Common myeloid progenitor, CD34-positive (primary cell): Measurements from ENCODE around the gene EPAS1.

ENCODE experiments used
- CTCF ChIA-PET: fragments of 350-600 bp; sonication (Branson Sonifier 250); formaldehyde crosslinking; loops from one replicate; lab custom pipeline; 2021; ENCODE audit warnings: antibody characterized with exemption; lab: Charles Lee
- POLR2A ChIA-PET: fragments of 350-600 bp; sonication (Branson Sonifier 250); formaldehyde crosslinking; loops from one replicate; lab custom pipeline; 2021; ENCODE audit warnings: antibody characterized with exemption; lab: Charles Lee
- DNase-seq, 3 donors: peaks; one replicate each; pipeline versions ENCODE4 v3.0.0 to v3.0.0-alpha.2; 2013
- H3K27ac ChIP-seq, 2 experiments: 1 replicate in 1 of 2; 2 replicates in 1 of 2; pipeline ENCODE4 v1.7.0; 2013; ENCODE audit warnings: inconsistent platforms in 2 of 2, low read length in 2 of 2, mild to moderate bottlenecking in 2 of 2, low read depth in 1 of 2, moderate library complexity in 1 of 2; ENCODE audit not compliant: severe bottlenecking in 2 of 2, insufficient read depth in 1 of 2, poor library complexity in 1 of 2
- H3K27me3 ChIP-seq, 5 experiments: replicated peaks in 2 of 5; 1 replicate in 3 of 5; 2 replicates in 2 of 5; pipeline versions ENCODE4 v1.6.1 to v1.7.0; 2013; ENCODE audit warnings: low read length in 4 of 5, mild to moderate bottlenecking in 2 of 5, moderate library complexity in 2 of 5, inconsistent platforms in 1 of 5; ENCODE audit not compliant: insufficient read depth in 5 of 5, control insufficient read depth in 4 of 5
- H3K36me3 ChIP-seq, 4 experiments: 1 replicate in 2 of 4; 2 replicates in 2 of 4; pipeline versions ENCODE4 v1.6.1 to v1.7.0; 2013; ENCODE audit warnings: low read length in 3 of 4, control low read depth in 1 of 4, mild to moderate bottlenecking in 1 of 4; ENCODE audit not compliant: control insufficient read depth in 4 of 4, insufficient read depth in 4 of 4
- H3K4me1 ChIP-seq, 4 experiments: 1 replicate in 3 of 4; 2 replicates in 1 of 4; pipeline versions ENCODE4 v1.6.1 to v1.7.1; 2013; ENCODE audit warnings: low read length in 3 of 4, mild to moderate bottlenecking in 3 of 4, control low read depth in 1 of 4, inconsistent platforms in 1 of 4, moderate library complexity in 1 of 4; ENCODE audit not compliant: control insufficient read depth in 4 of 4, insufficient read depth in 4 of 4; ENCODE audit errors: control extremely low read depth in 1 of 4
- H3K4me3 ChIP-seq, 7 experiments: 1 replicate in 4 of 7; 2 replicates in 3 of 7; pipeline versions ENCODE4 v1.5.1 to v1.7.0; 2013; ENCODE audit warnings: mild to moderate bottlenecking in 7 of 7, low read length in 6 of 7, moderate library complexity in 6 of 7, inconsistent platforms in 2 of 7, low read depth in 2 of 7, control low read depth in 1 of 7; ENCODE audit not compliant: insufficient read depth in 4 of 7, control insufficient read depth in 1 of 7; ENCODE audit errors: extremely low read depth in 1 of 7
- H3K9me3 ChIP-seq, 5 experiments: 1 replicate in 4 of 5; 2 replicates in 1 of 5; pipeline versions ENCODE4 v1.6.1 to v1.7.1; 2013; ENCODE audit warnings: low read length in 4 of 5, mild to moderate bottlenecking in 2 of 5, inconsistent platforms in 1 of 5, low read depth in 1 of 5, moderate library complexity in 1 of 5; ENCODE audit not compliant: control insufficient read depth in 4 of 5, insufficient read depth in 2 of 5; ENCODE audit errors: control extremely low read depth in 1 of 5
- WGBS: methylation state at CpG from one replicate; pipeline ENCODE4 v1.1.5; 2013; ENCODE audit not compliant: insufficient coverage; 5-methylcytosine and 5-hydroxymethylcytosine counted together

EPAS1 gene

DNA sequence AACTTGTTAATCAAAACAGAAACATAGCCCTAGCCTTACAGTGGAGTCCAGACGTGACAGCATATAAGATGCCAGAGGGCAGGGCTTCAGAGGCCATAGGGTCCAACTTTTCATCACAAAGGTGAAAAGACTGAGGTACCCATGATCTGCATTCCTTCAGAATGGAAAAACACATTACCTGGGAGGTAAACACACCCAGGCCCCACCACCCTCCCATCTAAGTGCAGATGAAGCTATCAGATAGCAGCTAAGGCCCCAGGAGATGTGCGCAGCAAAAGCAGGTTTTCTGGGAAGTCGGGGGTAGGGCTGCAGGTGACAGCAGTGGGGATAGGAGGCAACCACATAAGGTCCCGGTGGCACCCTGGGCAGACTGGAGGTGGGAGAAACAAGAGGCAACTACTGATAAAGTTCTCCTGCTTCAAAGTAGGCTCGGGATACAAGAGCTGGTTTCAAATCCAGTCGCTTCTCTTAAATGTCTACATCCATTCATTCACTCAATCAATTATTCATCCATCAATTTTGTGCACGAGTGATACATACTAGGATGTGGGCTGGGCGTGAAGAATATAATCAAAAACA is 107.1 kb downstream of the EPAS1 start:
- 100% methylated on average over 7 of the region's 8 CpGs for WGBS
- Histone ChIP-seq H3K27me3 (no peaks in the 10 kb centered on the region), H3K4me3 (no peak overlapping the region), H3K27ac (no peak overlapping the region), H3K36me3 (no peaks in the 10 kb centered on the region), H3K9me3 (no peaks in the 10 kb centered on the region), H3K4me1 (no peaks in the 10 kb centered on the region)
- ChIA-PET CTCF (interaction anchor here (1.4 kb wide), 1 partner anchor 39 kb away, joined by 3 read pairs; no protein-coding TSS in a partner anchor), POLR2A (no interaction called here)
- DNase-seq: no peak

DNA sequence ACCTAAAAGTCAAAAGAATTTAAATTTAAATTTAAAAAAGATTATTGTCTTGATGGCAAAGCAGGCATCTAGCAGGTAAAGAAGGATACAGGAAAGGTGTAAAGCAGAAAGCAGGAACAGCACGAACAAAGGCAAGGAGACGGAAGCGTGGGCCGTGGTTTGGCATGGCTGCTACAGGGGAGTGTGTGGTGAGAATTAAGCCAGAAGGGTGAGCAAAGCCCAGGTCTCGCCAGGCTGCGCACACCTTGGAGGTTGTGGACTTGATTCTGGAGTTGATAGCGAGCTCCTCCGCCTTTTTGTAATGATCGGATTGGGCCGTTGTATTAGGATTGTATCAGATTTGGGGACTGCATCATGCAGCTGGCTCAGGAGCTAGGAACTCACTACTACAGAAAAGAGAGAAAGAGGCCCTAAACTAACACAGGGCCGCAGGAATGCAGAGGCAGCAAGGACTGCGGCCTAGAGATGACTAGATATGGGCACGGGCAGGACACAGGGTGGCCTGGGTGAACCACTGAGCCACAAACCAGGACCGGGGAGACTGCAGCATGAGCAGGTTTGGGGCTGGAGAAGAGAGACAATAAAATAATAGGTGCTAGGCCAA is 110.7 kb downstream of the EPAS1 start:
- no peak for DNase-seq
- POLR2A ChIA-PET: no interaction called here
- no peaks in the 10 kb centered on the region for H3K27me3 ChIP-seq
- no peak overlapping the region for H3K27ac ChIP-seq
- no peak overlapping the region for H3K4me3 ChIP-seq
- no peaks in the 10 kb centered on the region for H3K36me3 ChIP-seq
- WGBS: 91% methylated on average over 9 of the region's 14 CpGs
- CTCF ChIA-PET: no interaction called here
- no peaks in the 10 kb centered on the region for H3K9me3 ChIP-seq
- no peaks in the 10 kb centered on the region for H3K4me1 ChIP-seq

GRCh38 chr2:46409756-46410155 is 112.5 kb downstream of the EPAS1 start:
- CTCF ChIA-PET: interaction anchor here (1.6 kb wide), 1 partner anchor 34 kb away, joined by 3 read pairs; no protein-coding TSS in a partner anchor

DNA sequence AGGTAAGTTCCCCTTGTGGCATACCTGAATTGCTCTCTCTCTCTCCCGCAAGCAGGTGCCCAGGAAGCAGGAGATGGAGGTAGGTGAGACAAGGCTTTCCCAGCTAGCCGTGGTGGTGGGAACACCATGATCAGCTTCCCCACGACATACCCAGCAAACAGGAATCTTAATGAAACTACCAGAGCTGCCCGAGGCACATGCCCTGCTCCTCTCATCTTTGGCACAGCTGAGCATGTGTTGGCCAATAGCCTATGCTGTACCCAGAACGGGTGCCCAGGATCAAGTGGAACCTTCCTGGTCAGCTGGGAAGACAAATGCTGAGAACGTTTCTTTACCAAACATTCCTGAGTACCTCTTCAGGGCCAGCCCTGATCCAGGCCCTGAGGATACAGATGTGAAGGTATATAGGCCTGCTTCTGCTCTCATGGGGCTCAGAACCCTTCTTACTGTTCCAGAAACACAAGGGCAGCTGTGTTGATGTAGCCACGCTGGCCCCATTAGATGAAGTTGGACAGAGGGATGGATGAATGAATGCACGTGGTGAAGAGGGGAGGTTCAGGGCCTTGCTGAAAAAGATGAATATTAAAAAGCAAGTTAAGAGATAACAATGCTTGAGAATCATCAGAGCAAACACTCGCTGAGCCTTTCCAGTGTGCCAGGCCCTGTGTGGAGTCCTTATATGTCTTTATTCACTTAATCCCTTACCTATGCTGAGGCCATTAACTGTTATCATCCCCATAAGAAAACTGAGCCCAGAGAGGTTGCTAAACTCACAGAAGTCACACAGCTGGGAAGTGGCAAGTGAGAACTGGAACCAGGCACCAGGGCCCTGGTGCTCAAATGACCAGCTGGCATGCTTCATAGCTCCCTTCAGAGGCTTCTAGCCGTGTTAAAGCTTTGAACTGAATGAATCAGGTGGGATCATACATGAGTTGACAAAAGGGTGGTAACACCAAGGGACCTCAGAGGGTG is 113.4 kb downstream of the EPAS1 start:
- no peak overlapping the region for H3K27ac ChIP-seq
- ChIA-PET CTCF (interaction anchor here (1.6 kb wide), 1 partner anchor 33 kb away, joined by 3 read pairs; no protein-coding TSS in a partner anchor), POLR2A (no interaction called here)
- no peaks in the 10 kb centered on the region for H3K27me3 ChIP-seq
- WGBS: 97% methylated on average over 6 of the region's 10 CpGs
- no peak overlapping the region for H3K4me3 ChIP-seq
- no peaks in the 10 kb centered on the region for H3K9me3 ChIP-seq
- H3K36me3 ChIP-seq: no peaks in the 10 kb centered on the region
- no peaks in the 10 kb centered on the region for H3K4me1 ChIP-seq
- DNase-seq: no peak

More at GRCh38 chr2:46409756-46410155, 112.5 kb downstream of the EPAS1 start:
- Histone ChIP-seq H3K27ac (no peak overlapping the region), H3K9me3 (no peaks in the 10 kb centered on the region), H3K36me3 (no peaks in the 10 kb centered on the region), H3K27me3 (no peaks in the 10 kb centered on the region), H3K4me1 (no peaks in the 10 kb centered on the region), H3K4me3 (no peak overlapping the region)
- 93% methylated on average over 3 of the region's 4 CpGs for WGBS
- no peak for DNase-seq
- POLR2A ChIA-PET: no interaction called here

DNA sequence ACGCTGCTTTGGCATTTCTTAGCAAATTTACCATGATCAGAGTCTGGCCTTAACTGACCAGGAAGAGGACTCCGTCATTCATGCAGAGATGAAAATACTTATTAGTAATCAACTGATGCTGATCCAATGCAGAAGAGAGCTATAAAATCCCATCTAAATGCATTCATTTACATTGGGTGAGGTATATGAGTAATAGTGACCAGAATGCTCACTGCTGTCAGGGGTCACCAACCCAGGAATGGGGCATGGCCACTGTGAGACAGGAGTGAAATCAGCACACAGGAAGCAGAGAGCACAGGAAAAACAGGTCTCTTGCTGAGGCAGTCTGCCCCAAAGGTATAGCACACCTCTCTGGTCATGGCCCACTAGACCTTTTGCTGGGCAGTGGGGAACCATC is 114.0 kb downstream of the EPAS1 start:
- Histone ChIP-seq H3K4me3 (no peak overlapping the region), H3K4me1 (no peaks in the 10 kb centered on the region), H3K9me3 (peaks cover 0 to 5% (median 0%) of the 10 kb centered on the region in 5 experiments), H3K27ac (no peak overlapping the region), H3K27me3 (no peaks in the 10 kb centered on the region), H3K36me3 (no peaks in the 10 kb centered on the region)
- 100% methylated on average over 2 of the region's 2 CpGs for WGBS
- DNase-seq: no peak
- ChIA-PET POLR2A (no interaction called here), CTCF (interaction anchor here (0.7 to 1.6 kb wide), 3 partner anchors 11 to 49 kb away, joined by 3 read pairs; no protein-coding TSS in a partner anchor)

GRCh38 chr2:46411985-46412384 is 114.8 kb downstream of the EPAS1 start:
- no peaks in the 10 kb centered on the region for H3K4me1 ChIP-seq
- no peaks in the 10 kb centered on the region for H3K27me3 ChIP-seq
- peaks cover 0 to 12% (median 3%) of the 10 kb centered on the region in 5 experiments for H3K9me3 ChIP-seq
- no peak overlapping the region for H3K4me3 ChIP-seq
- no peak overlapping the region for H3K27ac ChIP-seq
- WGBS: 100% methylated on average over 1 of the region's 1 CpG
- DNase-seq: no peak
- ChIA-PET POLR2A (no interaction called here), CTCF (interaction anchor here (0.7 to 0.8 kb wide), 2 partner anchors 10 to 48 kb away, joined by 3 read pairs; no protein-coding TSS in a partner anchor)
- no peaks in the 10 kb centered on the region for H3K36me3 ChIP-seq
